T-helper 9 cell (primary cell): ENCODE data around the gene NSG2.
"Not testable (repeated sequence)": the region's sequence is repeated elsewhere in the genome, so short reads cannot be mapped to it uniquely, and the experiment has no call there.

Source experiments
- DNase-seq: peaks from one replicate; pipeline ENCODE4 v3.0.0-alpha.2; 2020

NSG2 gene

DNA sequence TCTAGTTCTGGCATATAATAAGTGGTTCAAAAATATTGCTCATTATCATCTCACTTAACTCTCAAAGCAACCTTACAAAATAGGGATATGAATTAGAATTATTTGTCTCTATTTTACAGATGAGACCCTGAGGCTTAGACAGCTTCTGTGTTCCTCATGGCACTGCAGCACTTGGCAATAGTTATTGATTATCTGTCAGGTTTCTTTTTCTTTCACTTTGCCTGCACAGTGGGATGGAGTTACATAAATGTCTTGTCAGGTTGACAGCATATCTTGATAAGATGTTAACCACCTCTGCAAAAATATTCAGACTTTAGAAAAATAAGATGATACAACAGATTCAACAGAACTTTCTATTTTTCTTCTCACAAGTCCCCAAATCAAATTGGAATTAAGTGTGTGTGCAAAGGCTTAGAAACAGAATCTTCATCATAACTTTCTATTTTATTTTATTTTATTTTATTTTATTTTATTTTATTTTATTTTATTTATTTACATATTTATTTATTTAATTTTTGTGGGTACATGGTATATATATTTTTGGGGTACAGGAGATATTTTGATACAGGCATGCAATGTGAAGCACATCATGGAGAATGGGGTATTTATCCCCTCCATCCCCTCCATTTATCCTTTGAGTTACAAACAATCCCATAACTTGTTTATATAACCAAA is 17.7 kb downstream of the NSG2 start:
- no peak for DNase-seq

DNA sequence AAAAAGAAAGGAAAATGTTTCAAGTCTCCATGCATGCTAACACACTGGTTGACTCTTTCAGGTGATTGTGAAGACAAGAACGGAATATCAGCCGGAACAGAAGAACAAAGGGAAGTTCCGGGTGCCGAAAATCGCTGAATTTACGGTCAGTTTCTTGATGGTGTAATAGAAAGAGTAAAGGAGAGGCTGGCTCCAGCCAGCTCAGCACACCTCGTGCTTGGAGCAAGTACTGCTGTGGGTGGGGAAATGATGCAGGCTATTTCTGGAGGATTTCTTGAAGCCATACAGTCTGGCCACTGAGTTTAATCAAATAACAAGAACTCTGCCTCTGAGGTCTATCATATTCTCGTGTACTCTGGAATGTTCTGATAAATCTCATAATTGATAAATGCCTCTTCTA is 18.7 kb downstream of the NSG2 start:
- no peak for DNase-seq

DNA sequence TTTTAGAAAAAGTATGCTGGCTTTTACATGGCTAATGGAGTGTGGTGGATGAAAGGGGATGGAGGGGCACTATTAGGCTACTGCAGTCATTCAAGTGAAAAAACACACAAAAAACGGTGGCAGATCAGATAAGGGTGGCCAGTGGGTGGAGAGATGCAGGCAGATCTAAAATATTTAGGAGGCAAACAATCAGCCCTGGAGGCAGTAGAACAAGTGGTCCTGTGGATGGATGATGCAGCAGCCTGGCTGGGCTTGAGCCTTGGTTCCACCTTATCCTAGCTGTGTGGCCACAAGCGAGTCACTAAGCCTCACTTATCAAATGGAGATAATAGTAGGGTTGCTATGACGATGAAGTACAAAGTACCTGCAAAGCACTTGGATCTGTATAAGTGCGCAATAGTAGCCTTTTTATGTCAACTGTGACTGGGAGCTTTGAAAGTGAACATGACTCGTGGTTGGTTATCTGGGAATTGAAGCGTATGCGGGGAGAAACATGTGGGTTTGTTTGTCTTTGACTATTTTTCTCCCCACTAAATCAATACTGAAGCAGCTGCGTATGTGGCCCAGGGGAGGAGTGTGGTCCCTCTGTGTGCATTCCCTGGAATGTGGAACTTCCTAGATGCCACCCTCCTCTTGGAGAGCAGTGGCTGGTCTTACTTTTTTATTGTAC is 20.2 kb downstream of the NSG2 start:
- DNase-seq, result no peak

DNA sequence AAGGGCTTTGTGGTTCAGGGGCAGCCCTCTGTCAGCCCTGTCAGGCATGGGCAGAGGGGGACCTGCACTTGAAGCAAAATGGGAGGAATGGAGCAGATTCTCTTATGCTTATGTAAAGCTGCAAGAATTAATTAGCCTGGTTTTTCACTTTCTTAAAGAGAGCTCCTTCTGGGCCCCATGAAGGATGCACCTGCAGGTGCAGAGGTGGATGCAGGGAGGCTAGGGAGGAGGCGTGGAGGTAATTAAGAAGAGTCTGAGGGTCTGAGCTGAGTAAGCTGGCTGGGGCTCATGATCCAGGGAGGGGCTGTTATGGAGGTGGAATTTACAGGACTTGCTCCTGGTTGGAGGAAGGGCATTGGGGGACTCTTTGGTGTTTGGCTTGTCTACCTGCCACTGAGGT is 22.0 kb downstream of the NSG2 start:
- DNase-seq, result no peak

DNA sequence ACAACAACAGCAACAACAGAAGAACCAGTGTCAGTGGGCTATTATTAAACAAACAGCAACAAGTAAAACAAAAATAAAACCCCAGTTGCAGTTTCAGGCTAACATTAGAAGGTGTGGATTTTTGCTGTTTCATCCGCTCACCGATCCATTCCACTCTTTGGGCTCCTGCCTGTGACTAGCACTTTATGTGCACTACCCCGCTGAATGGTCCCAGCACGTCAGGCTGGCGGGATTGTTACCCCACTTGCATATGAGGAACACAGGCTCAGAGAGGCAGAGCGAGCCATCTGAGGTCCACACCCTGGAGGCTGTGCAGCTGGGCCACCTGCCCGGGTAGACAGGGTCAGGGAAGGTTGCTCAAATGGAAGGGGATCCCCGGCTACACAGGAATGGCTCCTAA is 26.0 kb downstream of the NSG2 start:
- DNase-seq, result no peak

DNA sequence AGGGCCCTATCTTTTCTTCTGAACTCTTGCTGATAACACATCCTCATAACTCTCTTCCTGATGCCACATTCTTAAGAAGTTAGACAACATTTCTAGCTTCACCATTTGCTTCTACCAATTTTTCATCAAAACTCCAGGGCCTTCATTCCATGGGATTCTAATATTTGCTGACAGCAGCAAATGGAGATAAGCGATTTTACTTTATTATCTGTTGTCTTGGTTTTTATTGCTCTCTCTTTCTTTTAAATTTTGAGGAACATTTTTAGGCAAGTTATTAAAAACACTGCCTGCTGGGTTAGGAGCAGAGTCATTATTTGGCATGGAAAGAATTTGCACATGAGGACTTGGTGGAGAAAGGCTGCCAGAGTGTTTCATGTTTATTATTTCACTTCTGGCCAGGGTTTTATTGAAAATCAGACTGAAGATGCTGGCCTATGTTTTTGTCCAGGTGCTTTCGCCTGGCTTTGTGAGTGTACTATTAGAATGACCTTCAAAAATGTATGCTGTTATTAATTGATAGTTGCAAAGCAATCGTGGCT is 27.7 kb downstream of the NSG2 start:
- DNase-seq, result no peak

DNA sequence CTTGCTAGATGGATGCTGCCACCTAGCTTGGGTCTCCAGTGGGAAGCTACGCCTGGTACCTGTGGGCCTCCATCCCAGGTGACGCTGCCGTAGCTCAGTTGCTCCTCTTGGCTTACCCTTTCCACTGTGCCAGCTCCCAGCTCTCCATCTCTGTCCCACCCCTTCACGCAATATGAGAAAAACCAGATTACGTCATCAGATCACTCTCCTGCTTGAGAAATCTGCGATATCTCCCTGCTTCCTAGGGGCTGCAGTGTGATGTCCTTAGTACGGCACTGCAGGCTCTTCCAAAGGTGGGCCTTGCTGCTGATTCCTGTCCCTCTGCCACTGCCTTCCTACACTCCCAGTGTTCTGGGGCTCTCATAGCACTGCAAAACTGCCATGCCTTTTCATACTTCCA is 28.9 kb downstream of the NSG2 start:
- DNase-seq, result no peak

DNA sequence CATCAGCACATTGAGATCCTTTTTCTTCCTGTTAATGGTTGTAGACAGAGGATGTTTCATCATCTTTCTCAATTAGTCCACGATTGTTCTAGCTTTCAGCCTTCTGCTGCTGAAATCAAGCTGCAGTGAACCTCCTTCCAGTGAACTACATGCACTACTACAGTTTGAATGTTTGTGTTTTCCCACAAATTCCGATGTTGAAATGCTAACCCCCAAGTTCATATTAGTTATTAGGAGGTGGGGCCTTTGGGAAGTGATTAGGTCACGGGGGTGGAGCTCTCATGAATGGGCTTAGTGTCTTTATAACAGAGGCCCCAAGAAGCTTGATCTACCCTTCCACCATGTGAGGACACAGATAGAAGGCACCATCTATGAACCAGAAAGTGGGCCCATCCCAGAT is 32.9 kb downstream of the NSG2 start:
- no peak for DNase-seq

DNA sequence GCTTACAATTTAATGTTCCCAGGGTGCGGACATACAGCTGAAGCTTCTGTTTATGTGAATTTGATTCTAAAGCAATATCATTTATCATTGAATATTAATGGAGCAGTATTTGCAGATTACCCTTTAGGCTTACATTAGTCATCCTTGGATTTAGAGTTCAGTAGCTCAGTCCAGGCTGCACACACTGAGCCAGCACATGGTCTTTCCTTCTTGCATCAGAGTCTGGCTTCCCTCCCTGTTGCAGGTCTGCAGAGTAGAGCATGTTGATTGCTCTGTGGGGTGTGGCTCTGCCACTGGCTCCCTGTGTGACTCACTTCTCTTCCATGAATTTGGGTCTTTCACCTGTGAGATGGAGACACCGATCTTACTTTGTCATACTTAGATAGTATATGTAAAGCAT is 36.8 kb downstream of the NSG2 start:
- no peak for DNase-seq

DNA sequence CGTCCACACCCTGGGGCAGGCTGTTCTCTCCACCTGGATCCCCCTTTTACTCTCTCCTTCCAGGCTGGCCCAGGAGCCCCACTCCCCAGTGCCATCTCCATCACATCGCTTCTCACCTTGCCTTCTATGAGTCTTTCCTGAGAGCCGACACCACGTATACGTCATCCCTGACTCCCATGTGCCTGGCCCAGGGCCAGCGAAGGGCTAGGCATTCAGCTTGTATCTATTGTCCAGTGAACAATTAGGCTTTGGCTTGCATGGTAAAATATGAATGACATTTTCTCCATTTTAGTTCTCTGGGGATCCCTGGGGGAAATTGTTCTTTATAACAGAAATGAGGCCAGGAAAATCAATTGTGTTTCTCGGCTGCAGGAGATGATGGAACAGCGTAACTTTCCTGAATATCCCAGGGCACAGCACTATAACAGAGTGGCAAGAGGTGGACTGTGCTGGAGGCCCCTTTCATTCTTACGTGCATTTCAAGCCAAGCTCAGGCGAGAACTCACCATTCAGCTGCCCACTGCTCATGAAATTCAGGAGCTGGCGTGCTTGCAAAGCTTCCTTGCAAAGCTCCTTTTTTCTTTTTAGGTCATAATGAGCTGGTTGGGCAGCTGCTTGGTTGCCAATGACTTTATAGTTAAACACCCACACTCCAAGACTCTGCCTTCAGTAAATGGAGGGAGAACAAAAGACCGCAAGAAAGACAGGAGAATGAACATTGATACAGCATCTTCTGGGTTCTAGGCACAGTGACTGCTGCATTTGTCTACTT is 37.7 kb downstream of the NSG2 start:
- no peak for DNase-seq

DNA sequence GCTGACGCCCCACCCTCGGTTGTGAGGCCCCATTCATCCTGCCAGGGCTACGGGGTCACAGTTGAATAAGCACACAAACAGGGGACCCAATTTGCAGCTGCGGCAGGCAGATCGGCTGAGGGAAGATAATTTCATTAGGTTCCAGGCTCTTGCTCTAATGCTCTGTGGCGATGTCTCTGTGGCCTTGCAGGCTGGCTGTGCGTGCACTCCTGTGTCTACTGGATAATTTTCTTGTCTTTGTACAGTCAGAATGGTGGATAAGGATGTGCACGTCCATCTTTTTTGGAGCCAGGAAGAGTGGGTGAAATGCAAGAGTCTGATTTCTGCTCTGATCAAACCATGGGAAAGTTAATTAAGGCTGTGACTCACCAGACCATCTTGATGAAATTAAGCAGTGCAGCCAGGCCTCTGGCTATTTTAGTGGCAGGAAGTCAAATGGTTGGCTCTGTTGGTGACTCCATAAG is 39.2 kb downstream of the NSG2 start:
- no peak for DNase-seq

DNA sequence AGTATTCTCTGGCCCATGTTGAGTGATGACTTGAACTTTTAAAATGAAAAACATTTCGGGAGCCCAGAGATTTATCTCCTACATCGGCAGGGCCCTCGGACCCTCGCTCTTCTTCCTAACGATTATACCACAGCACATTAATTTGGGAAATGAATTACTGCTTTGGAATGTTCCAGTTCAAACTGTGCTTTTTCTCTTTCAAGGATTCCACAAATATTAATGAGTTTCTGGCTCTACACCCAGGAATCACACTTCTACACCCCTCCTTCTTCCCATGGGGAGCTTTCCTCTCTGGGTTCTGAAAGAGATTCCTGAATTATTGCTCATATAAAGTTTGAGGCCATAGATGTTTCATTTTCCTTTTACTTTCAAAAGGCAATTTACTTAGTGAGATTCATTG is 41.2 kb downstream of the NSG2 start:
- DNase-seq, result no peak

DNA sequence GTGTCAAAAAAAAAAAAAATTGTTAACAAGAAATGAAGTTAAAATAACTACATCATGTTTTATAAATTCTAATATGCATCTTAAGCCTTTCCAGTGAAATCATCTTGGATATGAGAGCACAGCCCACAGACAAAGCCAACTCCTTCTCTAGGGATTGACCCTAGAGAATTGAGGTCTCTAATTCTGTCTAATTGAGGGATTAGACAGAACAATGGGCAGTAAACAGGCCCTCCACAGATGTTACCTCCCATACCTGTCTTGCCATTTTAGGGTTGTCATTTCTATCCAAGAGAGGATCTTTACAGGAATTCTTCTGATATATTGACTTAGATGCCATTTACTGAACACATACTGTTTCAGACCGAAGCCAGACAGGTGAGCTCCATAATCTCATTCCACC is 42.3 kb downstream of the NSG2 start:
- DNase-seq, result no peak

DNA sequence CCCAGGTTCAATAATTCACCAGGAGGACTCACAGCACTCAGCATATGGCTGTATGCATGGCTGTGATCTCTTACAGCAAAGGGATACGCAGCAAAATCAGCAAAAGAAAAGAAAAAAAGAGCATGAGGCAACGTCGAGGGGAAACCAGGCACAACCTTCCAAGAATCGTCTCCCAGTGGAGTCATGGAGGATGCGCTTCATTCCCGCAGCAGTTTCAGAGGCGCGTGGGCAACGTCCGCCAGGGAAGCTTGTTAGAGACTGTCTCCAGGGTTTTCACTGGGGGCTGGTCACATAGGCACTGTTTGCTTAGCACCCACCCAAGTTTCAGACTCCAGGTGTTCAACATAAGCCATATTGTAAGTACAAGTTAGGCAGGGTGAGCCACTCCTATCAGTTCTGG is 44.6 kb downstream of the NSG2 start:
- DNase-seq, result no peak

DNA sequence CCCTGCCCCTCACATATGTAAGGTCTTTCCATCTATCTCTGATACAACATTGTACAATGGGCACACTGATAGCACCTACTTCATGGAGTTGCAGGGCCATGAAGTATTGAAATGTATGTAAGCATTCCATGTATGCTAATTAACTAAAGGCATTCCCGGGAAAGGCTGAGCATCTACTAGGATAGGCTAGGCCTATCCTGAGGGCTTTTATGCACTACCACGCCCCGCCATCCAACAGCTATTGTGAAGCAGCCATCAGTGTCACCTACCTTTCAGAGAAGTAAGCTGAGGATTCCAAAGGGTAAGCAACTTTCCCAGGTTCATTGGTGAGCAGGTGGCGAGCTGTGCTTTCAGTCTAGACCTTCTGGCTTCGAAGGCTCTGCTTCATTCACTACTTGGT is 47.6 kb downstream of the NSG2 start:
- DNase-seq, result no peak

DNA sequence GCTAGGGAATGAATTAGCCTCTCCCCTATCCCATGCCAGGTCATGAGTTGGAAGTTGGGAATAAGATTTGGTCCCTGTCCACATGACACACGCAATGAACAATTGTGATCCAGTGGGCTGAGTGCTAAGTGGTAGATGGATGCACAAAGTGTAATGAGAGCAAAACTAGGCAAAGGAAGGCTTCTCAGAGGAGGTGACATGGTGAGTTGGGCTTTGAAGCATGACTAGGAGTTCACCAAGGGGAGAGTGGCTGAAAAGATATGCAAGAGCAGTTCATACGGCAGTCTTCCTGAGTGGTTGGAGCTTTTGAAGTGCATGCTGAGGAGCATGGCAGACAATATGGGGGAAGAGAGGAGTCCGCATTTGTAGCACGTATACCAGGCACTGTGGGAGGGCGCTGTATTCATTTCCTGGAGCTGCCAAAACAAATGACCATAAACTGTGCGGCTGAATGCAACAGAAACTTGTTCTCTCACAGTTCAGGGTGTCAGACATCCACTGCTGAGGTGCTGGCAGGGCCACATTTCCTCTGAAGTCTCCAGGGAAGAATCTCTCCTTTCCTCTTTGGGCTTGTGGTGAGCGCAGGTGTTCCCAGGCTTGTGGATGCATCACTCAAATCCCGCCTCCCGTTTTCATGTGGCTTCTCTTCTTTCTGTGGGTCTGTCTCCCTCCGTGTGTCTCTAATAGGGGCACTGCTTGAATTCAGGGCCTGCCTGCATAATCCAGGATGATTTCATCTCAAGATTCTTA is 49.5 kb downstream of the NSG2 start:
- no peak for DNase-seq

DNA sequence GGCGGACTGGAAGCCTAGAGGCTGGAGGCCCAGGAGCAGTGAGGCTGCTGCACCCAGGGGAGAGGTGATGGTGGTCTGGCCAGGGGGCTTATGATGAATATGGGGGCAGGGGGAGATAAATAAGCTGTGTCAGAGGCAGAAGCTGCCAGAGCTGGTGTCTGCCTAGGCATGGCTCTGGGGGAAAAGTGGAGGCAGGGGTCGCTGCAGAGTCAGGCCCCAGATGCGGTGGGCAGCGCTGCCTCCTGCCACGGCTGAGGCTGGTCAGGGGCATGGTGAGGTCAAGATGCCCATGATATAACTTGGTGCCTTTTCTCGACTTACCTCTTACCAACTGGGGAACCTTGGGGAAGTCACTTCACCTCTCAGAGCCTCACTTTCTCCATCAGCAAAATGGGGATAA is 51.1 kb downstream of the NSG2 start:
- no peak for DNase-seq

DNA sequence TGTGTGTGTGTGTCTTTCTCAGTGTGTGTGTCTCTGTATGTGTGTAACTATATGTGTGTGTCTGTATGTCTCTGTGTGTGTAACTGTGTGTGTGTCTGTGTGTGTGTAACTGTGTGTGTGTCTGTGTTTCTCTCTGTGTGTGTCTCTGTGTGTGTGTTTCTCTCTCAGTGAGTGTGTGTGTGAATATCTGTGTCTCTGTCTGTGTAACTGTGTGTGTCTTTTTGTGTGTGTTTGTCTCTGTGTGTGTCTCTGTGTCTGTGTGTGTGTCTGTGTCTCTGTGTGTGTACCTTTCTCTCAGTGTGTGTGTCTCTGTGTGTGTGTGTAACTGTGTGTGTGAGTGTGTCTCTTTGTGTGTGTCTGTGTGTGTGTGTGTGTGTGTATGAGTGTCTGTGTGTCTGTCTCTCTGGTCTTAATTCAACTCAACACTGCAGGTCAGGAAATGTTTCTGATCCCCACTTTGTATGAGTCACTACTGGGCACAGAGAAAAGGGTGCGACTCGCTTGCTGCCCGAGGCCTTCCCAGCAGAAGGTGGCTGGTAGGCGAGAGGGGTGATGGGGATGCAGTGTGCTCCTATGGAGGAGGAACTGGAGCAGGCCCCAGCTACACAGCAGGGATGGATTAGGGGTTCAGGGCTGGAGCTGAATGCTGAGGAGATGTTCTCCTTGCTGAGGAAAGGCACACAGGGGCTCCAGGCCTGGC is 52.1 kb downstream of the NSG2 start:
- DNase-seq, result no peak

DNA sequence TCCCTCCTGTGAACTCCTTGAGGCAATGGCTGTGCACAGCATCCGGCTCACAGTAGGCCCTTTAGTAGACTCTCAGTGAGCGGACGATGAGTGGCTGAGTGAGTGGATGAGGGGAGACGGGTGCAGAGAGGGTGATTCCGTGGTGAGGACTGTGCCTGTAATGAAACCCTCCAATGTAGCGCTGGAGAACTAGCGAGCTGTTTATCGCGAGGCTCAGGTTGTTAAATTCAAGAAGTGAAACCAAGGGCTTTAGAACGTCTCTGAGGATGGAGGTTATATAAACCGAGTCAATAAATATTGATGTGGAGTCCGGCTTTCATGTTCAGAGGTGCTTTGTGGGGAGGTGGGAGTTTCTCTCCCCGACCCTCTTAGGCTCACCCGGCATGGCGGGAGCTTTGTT is 53.2 kb downstream of the NSG2 start:
- DNase-seq, result no peak

DNA sequence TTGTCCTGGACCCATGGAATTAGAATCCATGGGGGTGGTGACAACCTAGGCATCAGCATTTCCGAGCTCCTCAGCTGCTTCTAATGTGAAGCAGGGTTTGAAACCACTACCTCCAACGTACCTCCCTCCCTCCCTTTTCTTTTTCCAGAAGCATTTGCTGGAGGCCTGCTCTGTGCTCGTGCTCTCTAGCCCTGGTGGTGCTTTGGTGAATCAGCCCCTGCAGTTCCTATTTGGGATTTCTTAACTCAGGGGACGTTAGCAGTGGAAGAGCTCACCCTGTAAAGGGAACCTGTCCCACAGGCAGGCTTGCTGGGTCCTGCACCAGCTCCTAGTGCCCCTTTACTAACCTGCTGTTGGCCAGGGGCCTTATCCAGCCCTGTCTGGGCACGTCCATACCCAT is 55.0 kb downstream of the NSG2 start:
- DNase-seq, result no peak

DNA sequence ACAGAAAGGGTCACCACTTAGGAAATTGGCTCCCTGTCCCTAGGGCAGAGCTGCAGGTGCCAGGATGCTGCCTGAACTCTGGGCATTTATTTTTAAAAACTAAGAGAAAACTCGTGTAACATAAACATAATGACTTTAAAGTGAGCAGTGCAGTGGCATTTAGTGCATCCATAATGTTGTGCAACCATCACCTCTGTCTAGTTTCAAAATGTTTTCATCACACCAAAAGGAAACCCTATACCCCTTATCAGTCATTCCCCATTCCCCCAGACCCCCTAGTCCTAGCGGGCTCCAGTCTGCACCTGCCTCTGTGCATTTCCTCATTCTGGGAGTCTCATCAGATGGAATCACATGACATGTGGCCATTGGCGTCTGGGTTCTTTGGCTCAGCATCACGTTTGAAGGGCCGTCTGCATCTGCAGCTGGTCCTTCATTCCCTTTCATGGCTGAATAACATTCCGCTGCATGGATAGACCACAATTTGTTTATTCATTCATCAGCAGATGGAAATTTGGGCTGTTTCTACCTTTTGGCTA is 55.8 kb downstream of the NSG2 start:
- no peak for DNase-seq

DNA sequence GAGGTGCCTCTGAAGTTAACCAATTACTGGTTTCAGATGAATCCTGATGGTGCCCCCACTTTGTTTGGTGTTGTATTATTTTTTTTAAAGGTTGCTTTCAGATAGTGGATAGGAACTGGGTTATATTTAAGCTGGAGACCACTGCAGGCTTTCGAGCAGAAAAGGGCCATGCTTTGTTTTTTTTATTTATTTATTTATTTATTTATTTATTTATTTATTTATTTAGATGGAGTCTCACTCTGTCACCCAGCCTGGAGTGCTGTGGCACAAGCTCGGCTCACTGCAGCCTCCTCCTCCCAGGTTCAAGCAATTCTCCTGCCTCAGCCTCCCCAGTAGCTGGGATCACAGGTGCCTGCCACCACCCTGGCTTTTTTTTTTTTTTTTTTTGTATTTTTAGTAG is 57.1 kb downstream of the NSG2 start:
- DNase-seq, result not testable (repeated sequence)
